GM18499 (cell line): ENCODE measurements around the gene SELENOM.
"Not testable (repeated sequence)": the region's sequence is repeated elsewhere in the genome, so short reads cannot be mapped to it uniquely, and the experiment has no call there.

ENCODE experiments used
- ATAC-seq: cut with Tn5 transposase; IDR thresholded peaks from one replicate; pipeline ENCODE4 v1.9.1; 2021; ENCODE audit warnings: moderate number of reproducible peaks; ENCODE audit not compliant: insufficient read depth, unreplicated experiment

Gene SELENOM

DNA sequence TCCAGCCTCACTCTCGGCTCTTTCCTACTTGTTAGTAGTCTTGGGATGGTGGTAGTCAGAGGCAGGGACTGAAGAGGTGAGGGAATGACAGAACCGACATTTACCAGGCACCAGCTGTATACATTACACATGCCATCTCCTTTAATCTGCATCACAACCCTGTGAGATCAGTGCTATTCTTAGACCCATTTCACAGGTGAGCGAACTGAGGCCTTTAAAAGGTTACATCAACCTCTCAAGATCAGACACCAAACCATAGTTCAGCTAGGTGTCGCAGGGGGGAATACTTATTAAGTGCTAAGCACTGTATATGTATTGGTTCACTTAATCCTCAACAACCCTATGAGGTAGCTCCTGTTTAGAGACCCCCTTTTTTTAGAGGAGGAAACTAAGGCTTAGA is 27.3 kb upstream of the SELENOM start:
- no peak for ATAC-seq

- no peak for ATAC-seq
These were observed 26.5 kb upstream of the SELENOM start for GRCh38 chr22:31133911-31134310.

DNA sequence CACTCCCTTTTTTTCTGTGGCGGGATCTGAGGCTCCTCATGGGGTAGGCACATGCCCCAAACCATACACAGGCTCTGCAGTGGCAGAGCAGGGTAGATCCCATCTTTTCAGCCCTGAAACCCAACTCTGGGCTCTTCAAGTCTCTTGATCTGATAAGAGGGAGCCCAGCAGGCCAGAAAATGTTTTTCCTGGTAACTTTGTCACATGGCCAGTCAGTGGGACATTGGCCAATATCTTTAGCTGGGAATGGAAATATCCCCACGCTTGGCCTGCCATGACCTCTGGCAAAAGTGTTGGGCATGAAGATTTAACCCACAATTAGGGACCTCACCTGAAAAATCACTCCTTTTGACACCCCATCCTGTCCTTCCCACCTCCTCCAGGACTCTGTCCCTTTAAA is 23.5 kb upstream of the SELENOM start:
- no peak for ATAC-seq

DNA sequence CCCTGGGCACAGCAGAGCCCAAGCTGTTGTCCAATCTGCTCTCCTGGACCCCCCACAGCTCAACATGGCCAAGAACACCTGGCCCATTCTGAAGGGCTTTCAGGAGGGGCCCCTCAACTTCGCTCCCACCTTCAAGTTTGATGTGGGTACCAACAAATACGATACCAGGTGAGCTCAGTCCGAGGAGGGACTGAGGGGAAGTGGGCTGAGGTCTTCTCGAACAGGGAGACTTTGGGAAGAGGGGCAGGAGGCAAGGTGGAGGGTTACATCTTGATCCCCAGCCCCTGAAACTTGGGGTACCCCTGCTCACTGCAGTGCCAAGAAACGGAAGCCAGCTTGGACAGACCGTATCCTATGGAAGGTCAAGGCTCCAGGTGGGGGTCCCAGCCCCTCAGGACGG is 20.8 kb upstream of the SELENOM start:
- ATAC-seq, result no peak

DNA sequence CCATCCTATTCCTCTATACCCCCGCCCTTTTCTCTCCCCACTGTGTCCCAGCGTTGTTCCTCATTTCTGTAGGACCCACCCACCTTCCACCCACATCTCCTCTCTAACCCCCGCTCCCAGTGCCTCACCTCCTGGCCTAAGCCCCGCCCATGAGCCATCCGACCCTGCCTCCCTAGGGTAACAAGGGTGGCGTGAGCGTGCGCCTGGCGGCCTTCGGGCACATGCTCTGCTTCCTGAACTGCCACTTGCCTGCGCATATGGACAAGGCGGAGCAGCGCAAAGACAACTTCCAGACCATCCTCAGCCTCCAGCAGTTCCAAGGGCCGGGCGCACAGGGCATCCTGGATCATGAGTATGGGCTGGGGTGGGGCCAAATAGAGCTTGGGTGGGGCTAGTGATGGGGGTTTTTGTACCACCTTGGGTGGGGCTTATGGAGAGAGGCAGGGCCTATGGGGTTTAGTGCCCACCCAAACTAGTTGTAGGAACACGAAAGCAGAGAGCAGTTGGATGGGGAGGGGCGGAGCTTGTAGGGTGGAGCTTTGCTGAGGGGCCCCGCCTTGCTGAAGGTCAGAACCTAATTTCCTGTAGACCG is 19.9 kb upstream of the SELENOM start:
- no peak for ATAC-seq

DNA sequence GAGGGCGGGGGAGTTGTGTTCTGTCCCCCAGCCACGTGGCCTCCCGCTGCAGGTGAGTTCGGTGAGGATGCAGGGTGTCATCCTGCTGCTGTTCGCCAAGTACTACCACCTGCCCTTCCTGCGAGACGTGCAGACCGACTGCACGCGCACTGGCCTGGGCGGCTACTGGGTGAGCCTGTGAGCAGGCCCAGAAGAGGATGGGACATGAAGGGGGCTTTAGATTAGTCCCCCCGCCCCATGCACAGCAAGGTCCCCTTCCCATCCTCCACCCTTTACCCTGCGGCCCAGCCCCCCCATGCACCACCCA is 19.5 kb upstream of the SELENOM start:
- no peak for ATAC-seq

GRCh38 chr22:31126128-31126868 is 18.9 kb upstream of the SELENOM start:
- ATAC-seq, result no peak

DNA sequence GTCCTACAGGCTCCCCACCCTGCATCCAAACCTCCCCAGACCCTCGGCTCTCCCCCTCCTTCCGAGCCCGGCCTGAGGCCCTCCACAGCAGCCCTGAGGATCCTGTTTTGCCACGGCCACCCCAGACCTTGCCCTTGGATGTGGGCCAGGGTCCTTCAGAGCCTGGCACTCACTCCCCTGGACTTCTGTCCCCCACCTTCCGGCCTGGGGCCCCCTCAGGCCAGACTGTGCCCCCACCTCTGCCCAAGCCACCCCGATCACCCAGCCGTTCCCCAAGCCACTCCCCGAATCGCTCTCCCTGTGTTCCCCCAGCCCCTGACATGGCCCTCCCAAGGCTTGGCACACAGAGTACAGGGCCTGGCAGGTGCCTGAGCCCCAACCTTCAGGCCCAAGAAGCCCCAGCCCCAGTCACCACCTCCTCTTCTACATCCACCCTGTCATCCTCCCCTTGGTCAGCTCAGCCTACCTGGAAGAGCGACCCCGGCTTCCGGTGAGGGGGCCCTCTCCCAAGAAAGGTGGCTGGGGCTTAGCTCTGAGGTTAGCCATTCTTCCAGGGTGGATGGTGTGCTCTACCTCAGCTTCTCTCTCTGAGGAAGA is 18.3 kb upstream of the SELENOM start:
- ATAC-seq, result no peak

DNA sequence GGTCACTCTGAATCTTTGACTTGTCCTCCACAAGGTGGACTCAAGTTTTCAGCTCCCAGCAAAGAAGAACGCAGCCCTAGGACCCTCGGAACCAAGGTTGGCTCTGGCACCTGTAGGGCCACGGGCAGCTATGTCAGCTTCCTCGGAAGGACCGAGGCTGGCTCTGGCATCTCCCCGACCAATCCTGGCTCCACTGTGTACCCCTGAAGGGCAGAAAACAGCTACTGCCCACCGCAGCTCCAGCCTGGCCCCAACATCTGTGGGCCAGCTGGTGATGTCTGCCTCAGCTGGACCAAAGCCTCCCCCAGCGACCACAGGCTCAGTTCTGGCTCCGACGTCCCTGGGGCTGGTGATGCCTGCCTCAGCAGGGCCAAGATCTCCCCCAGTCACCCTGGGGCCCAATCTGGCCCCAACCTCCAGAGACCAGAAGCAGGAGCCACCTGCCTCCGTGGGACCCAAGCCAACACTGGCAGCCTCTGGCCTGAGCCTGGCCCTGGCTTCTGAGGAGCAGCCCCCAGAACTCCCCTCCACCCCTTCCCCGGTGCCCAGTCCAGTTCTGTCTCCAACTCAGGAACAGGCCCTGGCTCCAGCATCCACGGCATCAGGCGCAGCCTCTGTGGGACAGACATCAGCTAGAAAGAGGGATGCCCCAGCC is 17.6 kb upstream of the SELENOM start:
- ATAC-seq, result no peak

GRCh38 chr22:31124290-31124689 is 16.9 kb upstream of the SELENOM start:
- no peak for ATAC-seq

DNA sequence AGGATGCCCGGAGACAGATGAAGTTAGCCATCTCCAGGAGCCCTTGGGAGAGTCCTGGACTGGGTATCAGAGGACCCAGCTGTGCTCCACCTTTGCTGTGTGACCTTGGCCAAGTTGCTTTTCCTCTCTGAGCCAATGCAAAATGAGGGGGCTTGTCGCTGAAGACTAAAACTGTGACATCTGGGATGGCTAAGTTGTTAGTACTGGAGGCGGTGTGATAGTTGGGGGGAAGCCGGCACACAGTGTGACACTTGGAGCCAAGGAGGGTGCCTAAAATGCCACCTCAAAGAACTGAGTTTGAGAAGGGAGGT is 15.9 kb upstream of the SELENOM start:
- ATAC-seq, result no peak

- no peak for ATAC-seq
These were observed 15.3 kb upstream of the SELENOM start, which contains the start of gene INPP5J for GRCh38 chr22:31122532-31123291. INPP5J (plus strand) TSS chr22:31122966; CDS start chr22:31123015, 49 bp downstream.

DNA sequence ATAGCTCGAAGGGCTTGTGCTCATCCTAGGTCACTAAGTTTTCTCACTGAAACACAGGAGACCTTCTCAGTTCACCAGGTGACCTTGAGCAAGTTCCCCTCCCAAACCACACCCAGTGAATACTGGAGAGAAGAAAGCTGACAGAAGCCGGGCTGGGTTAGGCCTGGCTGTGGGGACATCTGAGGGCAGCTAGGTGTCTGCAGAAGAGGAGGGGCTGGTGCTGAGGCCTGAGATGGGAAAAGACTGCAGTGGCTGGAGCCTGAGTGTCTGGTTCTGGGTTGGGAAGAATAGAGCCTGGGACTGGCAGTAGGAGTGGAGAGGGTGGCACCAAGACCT is 14.8 kb upstream of the SELENOM start:
- no peak for ATAC-seq

- no peak for ATAC-seq
These were observed 14.0 kb upstream of the SELENOM start for GRCh38 chr22:31121403-31121802.

DNA sequence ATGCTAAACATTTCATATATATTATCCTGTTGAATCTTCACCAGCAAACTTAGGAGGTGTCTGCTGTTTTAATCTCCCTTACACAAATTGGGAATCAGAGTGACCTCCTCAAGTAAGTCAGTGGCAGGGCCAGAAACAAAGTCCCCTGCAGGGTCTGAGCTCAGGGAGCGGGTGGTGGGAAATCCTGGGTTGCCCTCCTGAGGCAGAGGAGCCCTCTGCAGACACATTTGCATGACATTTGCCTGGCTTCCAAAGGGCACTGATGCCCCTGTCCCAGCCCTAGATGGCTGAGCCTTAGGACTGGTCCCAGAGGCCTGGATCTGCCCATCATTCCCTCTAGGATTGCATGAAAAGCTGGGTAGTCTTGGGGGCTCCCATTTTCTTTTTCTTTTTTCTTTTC is 13.3 kb upstream of the SELENOM start:
- no peak for ATAC-seq

DNA sequence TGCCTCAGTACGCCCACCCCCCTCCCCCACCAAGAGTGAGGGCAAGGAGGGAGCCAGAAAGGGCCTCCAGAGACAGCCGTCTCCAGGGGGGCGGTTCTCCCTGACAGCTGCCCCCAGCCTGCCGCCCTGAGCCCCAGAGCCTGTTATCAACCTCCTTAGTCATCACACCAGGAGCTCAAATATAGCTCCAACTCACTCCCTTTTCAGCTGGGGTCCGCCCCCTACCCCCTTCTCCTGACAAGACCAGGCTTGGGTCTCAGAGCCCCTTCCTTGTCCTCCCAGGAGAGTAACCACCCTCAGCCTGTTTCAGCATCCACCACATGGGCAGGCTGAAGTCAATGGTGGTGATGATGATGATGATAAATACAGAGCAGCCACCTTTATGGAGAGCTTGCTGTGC is 12.9 kb upstream of the SELENOM start:
- no peak for ATAC-seq

DNA sequence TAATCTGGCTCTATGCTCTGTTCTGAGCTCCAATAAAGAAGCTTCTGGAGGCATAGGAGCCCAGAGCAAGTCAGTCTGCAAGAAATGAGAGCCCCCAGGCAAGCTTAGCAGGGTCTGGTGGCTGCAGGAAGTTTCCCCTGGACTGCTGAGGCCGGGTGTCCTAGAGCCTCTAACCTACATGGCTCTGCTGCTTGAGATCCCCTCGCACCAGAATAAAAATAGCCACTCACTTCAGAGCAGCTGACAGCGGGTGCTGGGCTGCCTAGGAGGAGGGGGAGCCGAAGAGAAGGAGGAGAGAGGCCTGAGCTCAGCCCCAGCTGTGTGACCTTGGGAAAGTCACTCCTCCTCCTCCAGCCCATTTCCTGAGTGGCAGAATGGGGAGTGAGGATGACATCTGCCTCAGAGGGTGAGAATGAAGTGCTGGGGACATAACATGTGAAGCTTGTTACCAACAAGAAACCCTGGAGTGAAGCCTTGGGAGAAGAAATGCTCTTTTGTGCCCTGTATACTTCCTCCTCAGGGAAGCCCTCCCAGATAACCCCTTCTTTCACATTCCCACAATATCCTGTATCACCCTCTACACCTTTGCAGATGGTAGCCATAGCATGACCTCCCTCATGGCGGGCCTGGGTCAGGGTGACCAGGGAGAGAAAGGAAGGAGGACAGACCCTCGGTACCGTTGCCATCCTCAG is 11.8 kb upstream of the SELENOM start:
- ATAC-seq, result no peak

- no peak for ATAC-seq
These were observed 10.9 kb upstream of the SELENOM start for GRCh38 chr22:31118046-31118820.

DNA sequence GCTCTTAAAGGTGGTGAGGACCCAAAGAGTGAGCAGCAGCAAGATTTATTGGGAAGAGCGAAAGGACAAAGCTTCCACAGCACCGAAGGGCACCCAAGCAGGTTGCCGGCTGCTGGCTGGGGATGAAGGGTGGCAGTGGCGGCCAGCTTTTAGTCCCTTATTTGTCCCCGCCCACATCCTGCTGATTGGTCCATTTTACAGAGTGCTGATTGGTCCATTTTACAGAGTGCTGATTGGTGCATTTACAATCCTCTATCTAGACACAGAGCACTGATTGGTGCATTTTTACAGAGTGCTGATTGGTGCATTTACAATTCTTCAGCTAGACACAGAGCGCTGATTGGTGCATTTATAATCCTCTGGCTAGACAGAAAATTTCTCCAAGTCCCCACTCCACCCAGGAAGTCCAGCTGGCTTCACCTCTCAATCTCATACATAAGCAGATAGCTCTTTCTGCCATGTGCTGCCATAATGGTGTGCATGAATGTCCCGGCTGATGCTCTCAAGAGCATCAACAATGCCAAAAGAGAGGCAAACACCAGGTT is 5.3 kb upstream of the SELENOM start:
- not testable (repeated sequence) for ATAC-seq

DNA sequence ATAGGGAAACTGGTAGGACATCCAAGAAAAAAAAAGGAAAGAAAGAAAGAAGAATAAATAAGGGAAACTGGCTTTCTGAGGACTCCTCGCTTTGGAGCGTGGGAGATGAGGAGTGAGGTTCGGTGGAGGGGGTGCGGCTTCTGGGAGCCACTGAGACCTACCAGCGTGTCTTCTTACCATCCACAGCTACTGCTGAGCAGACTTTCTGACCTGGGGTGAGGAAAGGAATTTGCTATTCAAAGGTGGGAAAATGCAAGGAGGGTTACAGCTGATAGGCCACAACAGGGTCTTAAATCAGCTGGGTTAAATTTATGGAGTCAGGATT is 488 bp upstream of the SELENOM start:
- ATAC-seq, result no peak
